Measurements from ENCODE around the gene LYRM2.
"Not testable (repeated sequence)": the region's sequence is repeated elsewhere in the genome, so short reads cannot be mapped to it uniquely, and the experiment has no call there.

- not testable (repeated sequence) for TF ChIP-seq POLR2A, POLR2AphosphoS5 (IDR thresholded peaks at IDR 0.05; ENCODE audit: low read depth, low read length)
These were observed 2.1 kb downstream of the LYRM2 start for GRCh38 chr6:89636412-89636811.

All from GM12892 (cell line).